SK-N-SH (cell line): Measurements from ENCODE around the gene SCAF11. TPM values are rescaled to one million over a fixed set of nuclear protein-coding genes. Genes with fewer than 3 reads are reported as not detected.

Source experiments
- CTCF ChIA-PET: fragments of 300-600, 350-600 bp; formaldehyde crosslinking; extraction: SDS; loops from one replicate; lab custom pipeline; 2021; lab: Yijun Ruan, JAX
- POLR2A ChIA-PET: fragments of 350-600 bp; sonication (Branson Sonifier 250); formaldehyde crosslinking; extraction: SDS; loops from one replicate; lab custom pipeline; 2020; ENCODE audit warnings: antibody characterized with exemption, inconsistent platforms; lab: Yijun Ruan, JAX
- DNase-seq: peaks from one replicate; pipeline ENCODE4 v3.0.0; 2012
- H2AFZ ChIP-seq: fragments of 200-600 bp; sonication (generic); 2 replicates; pipeline ENCODE4 v1.8.1; 2016; ENCODE audit warnings: antibody characterized with exemption, mild to moderate bottlenecking, low read depth
- H3F3A ChIP-seq: fragments of 200-600 bp; sonication (generic); replicated peaks from 2 replicates; pipeline ENCODE3; 2016; ENCODE audit warnings: antibody characterized with exemption, mild to moderate bottlenecking; ENCODE audit not compliant: insufficient read depth
- H3K27ac ChIP-seq, 2 experiments: fragments of 200-500 bp in 1 of 2; fragments of 200-600 bp in 1 of 2; sonication (Bioruptor generic) in 1 of 2; sonication (generic), shearing (Covaris generic) in 1 of 2; 2 replicates each; pipeline versions ENCODE4 v1.5.1 to v1.6.1; 2014 to 2016; ENCODE audit warnings: low read depth in 2 of 2, inconsistent platforms in 1 of 2, low read length in 1 of 2, mild to moderate bottlenecking in 1 of 2, mixed read lengths in 1 of 2
- H3K27me3 ChIP-seq: fragments of 200-600 bp; sonication (generic), shearing (Covaris generic); 2 replicates; pipeline ENCODE4 v1.6.1; 2016; ENCODE audit warnings: mixed run types; ENCODE audit not compliant: insufficient read depth
- H3K36me3 ChIP-seq, 2 experiments: fragments of 200-500 bp in 1 of 2; fragments of 200-600 bp in 1 of 2; sonication (Bioruptor generic) in 1 of 2; sonication (generic) in 1 of 2; replicated peaks in 1 of 2; 2 replicates each; pipeline versions ENCODE3 to v1.5.1; 2014 to 2016; ENCODE audit warnings: low read length in 1 of 2, mild to moderate bottlenecking in 1 of 2; ENCODE audit not compliant: insufficient read depth in 2 of 2, control insufficient read depth in 1 of 2
- H3K4me1 ChIP-seq, 2 experiments: fragments of 200-500 bp in 1 of 2; fragments of 200-600 bp in 1 of 2; sonication (Bioruptor generic) in 1 of 2; sonication (generic), shearing (Covaris generic) in 1 of 2; 2 replicates each; pipeline versions ENCODE4 v1.5.1 to v1.6.1; 2014 to 2016; ENCODE audit warnings: low read depth in 1 of 2, low read length in 1 of 2, mixed run types in 1 of 2; ENCODE audit not compliant: insufficient read depth in 2 of 2, control insufficient read depth in 1 of 2
- H3K4me2 ChIP-seq: fragments of 200-600 bp; sonication (generic), shearing (Covaris generic); 2 replicates; pipeline ENCODE4 v1.6.1; 2017; ENCODE audit warnings: mixed run types
- H3K4me3 ChIP-seq, 2 experiments: fragments of 200-500 bp in 1 of 2; fragments of 200-600 bp in 1 of 2; sonication (Bioruptor generic) in 1 of 2; sonication (generic), shearing (Covaris generic) in 1 of 2; 2 replicates each; pipeline versions ENCODE4 v1.5.1 to v1.8.1; 2014 to 2016; ENCODE audit warnings: low read depth in 2 of 2, inconsistent platforms in 1 of 2, low read length in 1 of 2, mild to moderate bottlenecking in 1 of 2, mixed read lengths in 1 of 2, moderate library complexity in 1 of 2
- H3K79me2 ChIP-seq: fragments of 200-600 bp; sonication (generic); 2 replicates; pipeline ENCODE4 v1.8.1; 2017; ENCODE audit warnings: mild to moderate bottlenecking; ENCODE audit not compliant: insufficient read depth
- H3K9ac ChIP-seq: fragments of 200-600 bp; sonication (generic); 2 replicates; pipeline ENCODE4 v1.6.1; 2017; ENCODE audit warnings: mixed run types
- H3K9me2 ChIP-seq: fragments of 200-600 bp; sonication (generic); 2 replicates; pipeline ENCODE4 v1.6.1; 2017; ENCODE audit warnings: mixed run types
- H3K9me3 ChIP-seq: fragments of 200-600 bp; sonication (generic); 2 replicates; pipeline ENCODE4 v1.6.1; 2017; ENCODE audit warnings: mixed run types, mild to moderate bottlenecking, moderate library complexity
- H4K20me1 ChIP-seq: fragments of 200-600 bp; sonication (generic); 2 replicates; pipeline ENCODE4 v1.6.1; 2017; ENCODE audit warnings: mild to moderate bottlenecking, mixed run types; ENCODE audit not compliant: insufficient read depth
- EZH2phosphoT487 ChIP-seq: fragments of 200-600 bp; sonication (generic); IDR thresholded peaks from 2 replicates; pipeline ENCODE4 v1.6.1; 2017; ENCODE audit warnings: low read depth, mixed run types, mild to moderate bottlenecking, antibody characterized with exemption, moderate library complexity, borderline replicate concordance
- GATA2 ChIP-seq: sonication (generic); formaldehyde crosslinking; IDR thresholded peaks from 2 replicates; pipeline ENCODE4 v1.5.0; 2020; ENCODE audit warnings: mild to moderate bottlenecking, missing genetic modification reagents
- JUND ChIP-seq: IDR thresholded peaks from 2 replicates; pipeline ENCODE4 v1.4.0; 2012
- MEF2A ChIP-seq: IDR thresholded peaks from 2 replicates; pipeline ENCODE4 v1.4.0; 2012; ENCODE audit warnings: low read depth, borderline replicate concordance
- RAD21 ChIP-seq: IDR thresholded peaks from 2 replicates; pipeline ENCODE4 v1.6.1; 2012; ENCODE audit warnings: mild to moderate bottlenecking, low read length
- SIN3A ChIP-seq: IDR thresholded peaks from 2 replicates; pipeline ENCODE4 v1.6.1; 2012; ENCODE audit warnings: low read depth, mild to moderate bottlenecking, low read length, moderate library complexity, borderline replicate concordance
- WGBS: methylation state at CpG from one replicate; pipeline ENCODE4 v1.1.6; 2017; ENCODE audit warnings: low lambda C conversion rate; 5-methylcytosine and 5-hydroxymethylcytosine counted together
- polyA plus RNA-seq, 3 experiments: library from polyadenylated mRNA; depleted of rRNA; stranded (reverse); fragments of >200 nt; gene quantifications; 2 replicates each; pipeline ENCODE4 v1.2.3, GENCODE V29; 2012
- TF ChIP-seq, protein P1 (sequence below): fragments of 200-600 bp; sonication (generic); IDR thresholded peaks from 2 replicates; pipeline ENCODE4 v1.6.1; 2017; ENCODE audit warnings: antibody characterized with exemption, mild to moderate bottlenecking, moderate library complexity

SCAF11 gene
- polyA plus RNA-seq, 1 of the 3 experiments (the other 2 are of a cell fraction), result 26.1 TPM

DNA sequence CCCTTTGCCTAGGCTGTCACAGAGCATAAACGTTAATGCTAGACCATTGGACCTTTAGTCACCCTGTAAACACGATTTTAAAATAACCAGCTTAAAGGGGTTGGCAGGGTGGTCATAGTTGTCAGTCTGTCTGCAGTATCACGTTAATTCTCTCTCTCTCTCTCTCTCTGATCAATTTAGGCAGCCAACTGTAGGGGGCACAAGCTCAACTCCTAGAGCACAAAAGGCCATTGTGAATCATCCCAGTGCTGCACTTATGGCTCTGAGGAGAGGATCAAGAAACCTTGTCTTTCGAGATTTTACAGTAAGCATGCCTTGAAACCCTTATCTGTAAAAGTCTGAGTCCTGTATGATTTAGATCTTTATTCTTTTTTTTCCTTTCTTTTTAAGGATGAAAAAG lies 97.1 kb downstream of the SCAF11 start:
- Histone ChIP-seq H4K20me1 (no peaks in the 10 kb centered on the region), H3F3A (no peaks in the 10 kb centered on the region), H3K36me3 (peaks cover 51 to 54% of the 10 kb centered on the region in 2 experiments), H3K4me1 (no peaks in the 10 kb centered on the region), H3K27ac (no peak overlapping the region), H3K9me3 (no peaks in the 10 kb centered on the region), H3K27me3 (no peaks in the 10 kb centered on the region), H3K9me2 (no peaks in the 10 kb centered on the region), H3K4me2 (no peak overlapping the region), H3K4me3 (no peak overlapping the region), H3K9ac (no peak overlapping the region), H2AFZ (no peak overlapping the region), H3K79me2 (no peaks in the 10 kb centered on the region)
- ChIA-PET POLR2A (no interaction called here), CTCF (interaction anchor here (0.7 to 1.1 kb wide), 2 partner anchors 26 to 97 kb away, joined by 3 to 4 read pairs; partner anchors contain the start of gene SCAF11)
- TF ChIP-seq, protein P1, sequence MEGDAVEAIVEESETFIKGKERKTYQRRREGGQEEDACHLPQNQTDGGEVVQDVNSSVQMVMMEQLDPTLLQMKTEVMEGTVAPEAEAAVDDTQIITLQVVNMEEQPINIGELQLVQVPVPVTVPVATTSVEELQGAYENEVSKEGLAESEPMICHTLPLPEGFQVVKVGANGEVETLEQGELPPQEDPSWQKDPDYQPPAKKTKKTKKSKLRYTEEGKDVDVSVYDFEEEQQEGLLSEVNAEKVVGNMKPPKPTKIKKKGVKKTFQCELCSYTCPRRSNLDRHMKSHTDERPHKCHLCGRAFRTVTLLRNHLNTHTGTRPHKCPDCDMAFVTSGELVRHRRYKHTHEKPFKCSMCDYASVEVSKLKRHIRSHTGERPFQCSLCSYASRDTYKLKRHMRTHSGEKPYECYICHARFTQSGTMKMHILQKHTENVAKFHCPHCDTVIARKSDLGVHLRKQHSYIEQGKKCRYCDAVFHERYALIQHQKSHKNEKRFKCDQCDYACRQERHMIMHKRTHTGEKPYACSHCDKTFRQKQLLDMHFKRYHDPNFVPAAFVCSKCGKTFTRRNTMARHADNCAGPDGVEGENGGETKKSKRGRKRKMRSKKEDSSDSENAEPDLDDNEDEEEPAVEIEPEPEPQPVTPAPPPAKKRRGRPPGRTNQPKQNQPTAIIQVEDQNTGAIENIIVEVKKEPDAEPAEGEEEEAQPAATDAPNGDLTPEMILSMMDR, result peak; percentile 36; the same call in 1 of the 2 replicates
- TF ChIP-seq RAD21, result peak; percentile 14; the same call in 1 of the 2 replicates
- TF ChIP-seq EZH2phosphoT487, result no peak
- 62% methylated on average over 4 of the region's 4 CpGs for WGBS
- no peak for DNase-seq

DNA sequence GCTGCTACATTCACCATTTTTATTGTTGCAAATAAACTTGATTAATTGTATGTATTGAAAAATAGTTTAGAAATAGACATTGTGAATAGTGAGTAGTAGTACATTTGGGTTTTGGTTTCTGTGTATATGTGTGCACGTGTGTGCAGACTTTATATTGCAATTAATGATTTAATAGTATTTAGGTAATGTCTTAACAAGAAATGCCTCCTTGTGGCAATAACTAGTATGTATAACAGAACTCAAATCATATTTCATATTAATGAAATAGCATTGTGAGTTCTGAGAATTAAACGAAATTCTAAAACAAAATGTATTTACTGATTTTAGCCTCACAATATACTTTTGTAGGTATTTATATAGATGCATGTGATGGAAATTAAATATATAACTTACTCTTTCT lies 100.1 kb downstream of the SCAF11 start:
- Histone ChIP-seq H2AFZ (no peak overlapping the region), H3K4me1 (no peaks in the 10 kb centered on the region), H3K36me3 (peaks cover 44 to 47% of the 10 kb centered on the region in 2 experiments), H3K27ac (no peak overlapping the region), H3K27me3 (no peaks in the 10 kb centered on the region), H3K4me2 (no peak overlapping the region), H3K9me2 (no peaks in the 10 kb centered on the region), H3K79me2 (no peaks in the 10 kb centered on the region), H3F3A (no peaks in the 10 kb centered on the region), H3K4me3 (no peak overlapping the region), H3K9me3 (no peaks in the 10 kb centered on the region), H4K20me1 (no peaks in the 10 kb centered on the region), H3K9ac (no peak overlapping the region)
- ChIA-PET CTCF (no interaction called here), POLR2A (no interaction called here)
- no peak for TF ChIP-seq SIN3A
- TF ChIP-seq, protein P1, result peak; percentile 33; the same call in 1 of the 2 replicates
- no peak for TF ChIP-seq JUND
- TF ChIP-seq GATA2 (CRISPR knock-in tag), result no peak
- TF ChIP-seq MEF2A, result no peak
- 96% methylated on average over 2 of the region's 2 CpGs for WGBS
- DNase-seq, result no peak
